Parietal lobe (tissue), 2 donors: Measurements from ENCODE around the gene RHBDL3. TPM values are rescaled to one million over a fixed set of nuclear protein-coding genes. Genes with fewer than 3 reads are reported as not detected.

Source experiments
- small RNA-seq: library from RNA; depleted of rRNA; stranded (forward); fragments of <200 nt; gene quantifications from one replicate; pipeline ENCODE3, GENCODE V24; 2014; ENCODE audit warnings: low replicate concordance
- total RNA-seq: library from RNA; depleted of rRNA; stranded (reverse); fragments of >200 nt; gene quantifications from one replicate; pipeline ENCODE4 v1.2.3, GENCODE V29; 2014

Gene RHBDL3, protein sequence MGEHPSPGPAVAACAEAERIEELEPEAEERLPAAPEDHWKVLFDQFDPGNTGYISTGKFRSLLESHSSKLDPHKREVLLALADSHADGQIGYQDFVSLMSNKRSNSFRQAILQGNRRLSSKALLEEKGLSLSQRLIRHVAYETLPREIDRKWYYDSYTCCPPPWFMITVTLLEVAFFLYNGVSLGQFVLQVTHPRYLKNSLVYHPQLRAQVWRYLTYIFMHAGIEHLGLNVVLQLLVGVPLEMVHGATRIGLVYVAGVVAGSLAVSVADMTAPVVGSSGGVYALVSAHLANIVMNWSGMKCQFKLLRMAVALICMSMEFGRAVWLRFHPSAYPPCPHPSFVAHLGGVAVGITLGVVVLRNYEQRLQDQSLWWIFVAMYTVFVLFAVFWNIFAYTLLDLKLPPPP
- 2.5 TPM for total RNA-seq

GRCh38 chr17:32265192-32265923 lies at the start of gene RHBDL3:
RHBDL3 (plus strand) TSS chr17:32265832; CDS start chr17:32266190, 358 bp downstream.

DNA sequence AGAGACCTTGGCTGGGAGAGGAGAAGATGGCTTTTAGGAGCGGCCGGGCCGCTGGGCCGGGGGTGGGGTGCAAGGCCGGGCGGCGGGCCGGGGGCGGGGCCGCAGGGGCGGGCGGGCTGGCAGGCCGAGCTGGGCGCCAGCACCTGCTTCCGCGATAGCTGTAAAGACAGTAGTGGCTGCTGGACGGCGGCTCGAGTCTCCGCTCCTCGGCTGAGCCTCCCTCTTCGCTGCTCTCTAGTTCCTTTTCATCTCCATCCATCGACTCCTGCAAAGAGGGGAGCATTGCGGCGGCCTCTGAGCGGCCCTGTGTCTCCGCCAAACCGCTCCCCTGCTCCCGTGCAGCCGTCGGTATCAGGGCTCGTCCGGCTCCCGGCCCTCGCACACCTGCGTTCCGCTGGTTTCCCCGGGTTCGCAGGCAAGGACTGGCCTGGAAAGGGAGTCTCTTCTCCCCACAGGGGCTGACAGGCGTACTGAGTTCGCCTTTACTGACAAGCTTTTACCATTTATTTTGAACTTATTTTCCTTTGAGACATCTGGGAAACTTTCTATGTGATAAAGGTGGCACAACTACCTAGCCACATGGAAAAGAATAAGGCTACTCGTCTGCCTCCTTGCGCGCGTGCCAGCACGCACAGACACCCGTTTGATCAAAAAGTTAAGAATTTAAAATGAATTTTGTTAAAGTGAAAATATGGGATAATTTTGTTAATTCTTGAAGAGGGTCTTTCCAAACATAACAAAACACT lies 76.4 kb downstream of the RHBDL3 start, which contains the start of gene C17orf75:
C17orf75 (minus strand) TSS at position 317 of the 746 bp plus-strand sequence; CDS start at position 283, 34 bp downstream.

DNA sequence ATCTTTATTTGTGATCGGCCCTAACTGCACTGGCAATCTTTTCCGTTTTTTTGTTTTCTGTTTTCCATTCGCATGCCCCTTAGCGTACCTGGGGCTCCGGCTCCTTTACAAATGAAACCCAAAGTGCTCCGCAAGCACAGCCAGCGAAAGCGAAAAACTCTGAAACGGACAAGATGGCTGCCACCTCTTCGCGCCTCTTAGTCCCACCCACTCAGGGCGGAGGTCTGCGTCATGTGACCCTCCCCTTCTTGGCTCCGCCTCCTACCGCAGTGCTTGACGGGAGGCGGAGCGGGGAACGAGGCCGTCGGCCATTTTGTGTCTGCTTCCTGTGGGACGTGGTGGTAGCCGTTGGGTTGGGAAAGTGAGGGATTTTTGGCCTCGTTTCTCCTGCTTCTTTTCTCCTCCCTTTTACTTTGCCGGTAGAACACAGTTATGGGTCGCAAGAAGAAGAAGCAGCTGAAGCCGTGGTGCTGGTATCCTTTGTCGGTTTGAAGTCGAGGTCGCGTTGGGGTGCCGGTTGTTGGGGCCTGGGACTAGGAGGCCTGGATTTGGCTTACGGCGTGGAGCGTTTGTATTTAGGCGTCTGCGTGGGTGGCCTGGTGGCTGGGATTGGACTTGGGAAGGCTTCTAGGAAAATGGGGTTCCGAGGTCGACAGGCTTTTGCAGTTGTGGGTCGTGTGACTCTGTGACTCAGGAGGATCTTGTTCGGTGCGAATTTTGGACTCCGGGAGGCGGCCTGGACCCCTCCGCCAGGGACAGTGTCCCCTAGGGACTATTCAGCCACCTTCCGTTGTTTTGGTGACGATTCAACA lies 84.4 kb downstream of the RHBDL3 start, which contains the start of gene ZNF207:
ZNF207 (plus strand) TSS at position 304 of the 812 bp plus-strand sequence; CDS start at position 433, 129 bp downstream.

Small RNAs within 50 kb of the gene (small RNA-seq; reads per million reads assigned to genes)
- gene UBL5P2, result not detected

Other genes with a start within 250 kb of the RHBDL3 start
- gene RHOT1, start 123.3 kb upstream of the RHBDL3 start, total RNA-seq, result 124 TPM
- gene C17orf75, start 76.3 kb downstream of the RHBDL3 start, total RNA-seq, result 36.6 TPM
- gene ZNF207, start 84.3 kb downstream of the RHBDL3 start, total RNA-seq, result 245 TPM
- gene PSMD11, start 178.7 kb downstream of the RHBDL3 start, total RNA-seq, result 94.5 TPM
- gene CDK5R1, start 221.2 kb downstream of the RHBDL3 start, total RNA-seq, result 250 TPM